DMS53 treated with DMSO at 0.1 percent for 48 hours (cell line): ENCODE data around the gene OSTF1.

Source experiments
- DNase-seq: peaks from one replicate; lab custom pipeline; 2025; ENCODE audit not compliant: unreplicated experiment; lab: John Stamatoyannopoulos, UW

Gene OSTF1

GRCh38 chr9:75087824-75088645 is at the start of gene OSTF1, which contains the start of gene NMRK1:
TSS of gene OSTF1 (plus strand) at chr9:75088514. CDS start at chr9:75088693, 179 bp downstream.
TSS of gene NMRK1 (minus strand) at chr9:75088155. CDS start at chr9:75083115, 5,040 bp downstream.
- DNase-seq = peak; percentile 91

GRCh38 chr9:75039009-75039408 is 49.3 kb upstream of the OSTF1 start:
- DNase-seq = no peak

- DNase-seq = no peak
Observed at GRCh38 chr9:75039801-75040200, 48.5 kb upstream of the OSTF1 start.

GRCh38 chr9:75041041-75041440 is 47.3 kb upstream of the OSTF1 start:
- DNase-seq = no peak

- DNase-seq = no peak
Observed at GRCh38 chr9:75046725-75047345, 41.5 kb upstream of the OSTF1 start.

GRCh38 chr9:75047506-75047905 is 40.8 kb upstream of the OSTF1 start:
- DNase-seq = no peak

GRCh38 chr9:75051285-75051684 is 37.0 kb upstream of the OSTF1 start:
- DNase-seq = no peak

GRCh38 chr9:75053869-75054268 is 34.4 kb upstream of the OSTF1 start:
- DNase-seq = no peak

- DNase-seq = no peak
Observed at GRCh38 chr9:75054368-75055001, 33.8 kb upstream of the OSTF1 start.

GRCh38 chr9:75061169-75061568 is 27.1 kb upstream of the OSTF1 start:
- no peak for DNase-seq

- no peak for DNase-seq
Observed at GRCh38 chr9:75063556-75064305, 24.6 kb upstream of the OSTF1 start.

- no peak for DNase-seq
Observed at GRCh38 chr9:75064307-75065025, 23.8 kb upstream of the OSTF1 start.

- no peak for DNase-seq
Observed at GRCh38 chr9:75065510-75065909, 22.8 kb upstream of the OSTF1 start.

- no peak for DNase-seq
Observed at GRCh38 chr9:75067894-75068293, 20.4 kb upstream of the OSTF1 start.

- no peak for DNase-seq
Observed at GRCh38 chr9:75069171-75069570, 19.1 kb upstream of the OSTF1 start.

- DNase-seq = peak; percentile 90
Observed at GRCh38 chr9:75071530-75072122, 16.7 kb upstream of the OSTF1 start.

GRCh38 chr9:75072895-75073294 is 15.4 kb upstream of the OSTF1 start:
- no peak for DNase-seq

GRCh38 chr9:75081632-75082031 is 6.7 kb upstream of the OSTF1 start:
- DNase-seq = no peak

- DNase-seq = no peak
Observed at GRCh38 chr9:75083188-75083970, 4.9 kb upstream of the OSTF1 start.
